ENCODE data around the gene CNNM1. TPM values are rescaled to one million over a fixed set of nuclear protein-coding genes. Genes with fewer than 3 reads are reported as not detected.

The CNNM1 gene
- total RNA-seq, 1 experiment from 2014 or later: not detected

Other genes starting within 250 kb of the CNNM1 start
- 0.05 TPM for gene HPSE2, start 93.5 kb upstream of the CNNM1 start, total RNA-seq (2021; ENCODE audit: unreplicated experiment)
- gene GOT1, start 101.3 kb downstream of the CNNM1 start, total RNA-seq (2021; ENCODE audit: unreplicated experiment): 135 TPM
- not detected for gene NKX2-3, start 203.6 kb downstream of the CNNM1 start, total RNA-seq (2021; ENCODE audit: unreplicated experiment)